RKO (cell line): ENCODE results near the gene RRP9.
"Not testable (repeated sequence)": the region's sequence is repeated elsewhere in the genome, so short reads cannot be mapped to it uniquely, and the experiment has no call there.

Experiments used
- DNase-seq: peaks from one replicate; pipeline ENCODE4 v3.0.0-alpha.2; 2016; ENCODE audit warnings: low spot score

Gene RRP9

GRCh38 chr3:51938780-51939425 is 2.8 kb downstream of the RRP9 start:
- DNase-seq: no peak

- no peak for DNase-seq
Measured at GRCh38 chr3:51937611-51938450, 3.9 kb downstream of the RRP9 start.

DNA sequence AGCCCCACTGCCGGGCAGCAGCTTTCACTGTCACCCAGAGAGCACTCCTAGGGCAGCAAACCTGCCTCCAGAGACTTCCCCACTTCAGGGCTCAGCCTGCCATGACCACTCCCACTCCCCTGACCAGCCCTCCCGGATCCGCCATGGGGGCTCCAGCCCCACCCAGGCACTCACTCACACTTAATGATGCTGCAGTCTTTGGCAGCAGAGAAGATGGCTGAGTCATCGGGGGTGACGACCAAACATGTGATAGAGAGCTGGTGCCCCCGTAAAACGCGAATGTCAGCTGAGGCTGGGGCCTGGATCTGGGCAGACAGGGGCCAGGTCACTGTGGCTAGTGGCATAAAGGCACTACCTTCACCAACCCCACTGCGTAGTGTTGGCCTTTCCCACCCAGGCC is 4.7 kb downstream of the RRP9 start:
- peak; percentile 26 for DNase-seq

- DNase-seq: no peak
Measured at GRCh38 chr3:51935886-51936755, 5.6 kb downstream of the RRP9 start.

GRCh38 chr3:51934991-51935885 is 6.5 kb downstream of the RRP9 start:
- no peak for DNase-seq

GRCh38 chr3:51934139-51934850 is 7.4 kb downstream of the RRP9 start:
- no peak for DNase-seq

DNA sequence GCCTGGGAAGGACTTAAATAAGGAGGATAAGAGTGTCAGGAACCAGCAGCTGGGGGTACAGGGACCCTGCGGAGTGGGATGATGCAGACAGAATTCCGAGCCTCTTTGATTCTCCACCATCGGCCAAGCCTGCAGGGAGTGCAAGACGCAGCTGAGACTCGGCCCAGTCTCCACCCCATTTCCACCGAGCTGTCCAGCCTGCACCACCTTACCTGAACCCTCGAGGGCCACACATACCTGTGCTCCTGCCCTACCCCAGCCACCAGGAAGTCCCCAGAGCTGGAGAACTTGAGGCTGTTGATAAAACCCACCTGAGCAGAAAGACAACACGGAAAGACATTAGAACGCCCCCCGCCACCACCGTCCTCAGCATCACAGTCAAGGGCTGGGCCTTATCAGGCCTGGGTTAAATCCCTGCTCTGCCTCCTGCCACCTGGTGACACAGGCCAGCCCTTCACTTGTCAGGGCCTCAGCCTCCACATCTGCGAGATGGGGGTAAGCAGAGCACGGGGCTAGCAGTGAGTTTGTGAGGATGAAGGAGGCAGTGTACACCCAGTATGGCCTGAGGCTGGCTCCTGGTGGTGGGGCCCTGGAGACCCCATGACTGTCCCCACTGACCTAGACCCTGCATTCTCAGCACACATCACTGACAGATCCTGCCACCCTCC is 8.1 kb downstream of the RRP9 start:
- no peak for DNase-seq

GRCh38 chr3:51932471-51933370 is 9.0 kb downstream of the RRP9 start:
- no peak for DNase-seq

- no peak for DNase-seq
Measured at GRCh38 chr3:51931756-51932155, 9.9 kb downstream of the RRP9 start.

DNA sequence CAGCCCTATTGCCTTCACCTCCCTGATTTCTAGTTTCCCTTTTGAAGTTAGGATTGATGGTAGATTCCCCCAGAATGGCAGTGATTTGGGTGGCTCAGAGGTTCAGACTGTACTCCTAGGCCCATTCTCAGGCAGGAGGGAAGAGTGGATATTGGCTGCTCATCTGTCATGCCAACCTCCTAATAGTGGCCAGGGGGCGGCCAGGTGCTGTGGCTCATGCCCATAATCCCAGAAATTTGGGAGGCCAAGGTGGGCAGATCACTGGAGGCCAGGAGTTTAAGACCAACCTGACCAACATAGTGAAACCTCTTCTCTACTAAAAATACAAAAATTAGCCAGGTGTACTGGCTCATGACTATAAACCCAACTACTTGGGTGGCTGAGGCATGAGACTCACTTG is 11.3 kb downstream of the RRP9 start:
- DNase-seq: no peak

DNA sequence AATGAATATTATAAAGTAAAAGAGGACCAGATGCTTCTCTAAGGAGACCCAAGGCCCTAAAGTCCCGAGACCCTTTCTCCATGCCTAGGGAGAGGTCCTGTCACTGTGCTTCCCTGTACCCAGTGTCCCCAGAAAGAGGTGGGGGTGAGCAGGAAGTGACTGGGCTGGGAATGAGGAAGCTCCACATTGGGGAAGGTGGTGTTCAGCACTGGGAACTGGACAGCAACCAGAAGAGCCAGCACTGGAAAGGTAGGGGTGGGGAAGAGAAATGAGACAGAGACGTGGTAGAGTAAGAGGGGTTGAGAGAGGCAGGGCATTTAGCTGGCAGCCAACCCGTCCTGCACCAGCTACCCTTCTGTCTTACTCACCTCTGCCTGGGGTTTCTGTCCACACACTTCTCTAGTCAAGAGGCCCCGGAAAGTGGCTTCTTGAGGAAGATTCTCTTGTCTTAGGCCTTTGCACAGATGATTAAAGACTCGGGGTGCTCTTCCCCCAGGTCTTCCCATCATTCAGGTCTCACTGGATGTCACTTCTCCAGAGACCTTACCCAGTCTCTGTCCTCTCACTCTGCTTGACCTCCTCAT is 12.2 kb downstream of the RRP9 start:
- DNase-seq: peak; percentile 50

DNA sequence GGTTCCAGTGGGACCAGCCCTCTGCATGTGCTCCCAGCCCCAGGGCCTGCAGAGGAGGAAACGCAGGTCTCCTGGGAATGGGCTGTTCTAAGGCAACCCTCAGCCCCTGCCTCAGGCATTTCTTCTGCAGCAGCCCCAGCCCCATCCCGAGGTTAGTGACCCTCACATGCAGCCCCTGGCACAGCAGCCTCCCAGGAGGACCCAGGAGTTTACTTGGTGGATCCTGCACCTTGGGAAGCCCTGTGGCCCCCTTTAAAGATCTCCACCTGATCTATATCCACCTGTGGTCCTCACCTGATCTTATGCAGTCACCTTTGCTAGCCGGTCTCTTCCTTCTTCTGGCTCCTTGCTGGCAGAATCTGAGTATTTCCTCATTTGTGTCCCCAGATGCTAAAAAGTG is 12.7 kb downstream of the RRP9 start:
- not testable (repeated sequence) for DNase-seq

DNA sequence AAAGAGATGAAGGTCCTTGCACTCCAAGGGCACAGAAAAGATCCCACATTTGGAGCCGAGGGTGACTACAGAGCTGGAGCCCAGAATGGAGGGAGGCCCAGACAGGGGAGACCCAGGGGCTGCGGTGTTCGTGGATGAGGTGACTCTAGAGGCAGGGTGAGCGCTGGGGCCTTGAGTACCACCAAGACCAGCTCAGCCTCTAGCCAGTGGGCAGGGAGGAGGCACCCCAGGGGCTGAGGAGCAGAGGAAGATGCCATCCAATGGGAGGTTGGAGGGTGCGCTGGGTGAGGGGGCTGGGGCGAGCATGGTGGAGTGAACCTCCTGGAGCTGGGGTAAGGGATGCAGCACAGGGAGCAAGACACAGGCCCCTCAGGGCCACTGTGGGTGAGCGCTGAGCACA is 13.3 kb downstream of the RRP9 start:
- DNase-seq: no peak

DNA sequence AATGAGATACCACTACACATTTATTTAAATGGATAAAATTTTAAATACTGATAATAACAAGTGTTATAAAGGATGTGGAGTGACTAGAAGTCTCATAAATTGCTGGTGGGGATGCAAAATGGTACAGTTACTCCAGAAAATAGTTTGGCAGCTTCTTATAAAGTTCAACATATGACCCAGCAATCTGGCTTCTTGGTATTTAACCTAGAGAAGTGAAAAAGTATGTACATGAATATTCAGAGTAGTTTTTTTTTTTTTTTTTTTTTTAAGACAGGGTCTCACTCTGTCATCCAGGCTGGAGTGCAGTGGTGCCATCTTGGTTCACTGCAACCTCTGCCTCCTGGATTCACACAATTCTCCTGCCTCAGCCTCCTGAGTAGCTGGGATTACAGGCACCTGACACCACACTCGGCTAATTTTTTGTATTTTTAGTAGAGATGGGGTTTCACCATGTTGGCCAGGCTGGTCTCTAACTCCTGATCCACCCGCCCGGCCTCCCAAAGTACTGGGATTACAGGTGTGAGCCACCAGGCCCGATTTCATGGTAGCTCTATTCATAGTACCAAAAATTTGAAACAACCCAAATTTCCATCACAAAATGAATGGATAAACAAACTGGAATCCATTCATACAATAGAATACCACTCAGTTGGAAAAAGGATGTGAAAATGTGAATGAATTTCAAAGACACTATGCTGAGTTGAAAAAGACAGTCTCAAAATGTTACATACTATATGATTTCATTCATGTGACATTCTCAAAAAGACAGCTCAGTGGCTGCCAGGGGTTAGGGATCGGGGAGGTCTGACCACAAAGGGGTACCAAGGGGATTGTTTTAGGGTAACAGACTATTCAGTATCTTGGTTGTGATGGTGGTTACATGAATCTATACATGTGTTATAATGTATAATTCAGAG is 14.4 kb downstream of the RRP9 start:
- DNase-seq: no peak

- DNase-seq: no peak
Measured at GRCh38 chr3:51921081-51921578, 20.6 kb downstream of the RRP9 start.

GRCh38 chr3:51916418-51916817 is 25.3 kb downstream of the RRP9 start:
- DNase-seq: no peak

DNA sequence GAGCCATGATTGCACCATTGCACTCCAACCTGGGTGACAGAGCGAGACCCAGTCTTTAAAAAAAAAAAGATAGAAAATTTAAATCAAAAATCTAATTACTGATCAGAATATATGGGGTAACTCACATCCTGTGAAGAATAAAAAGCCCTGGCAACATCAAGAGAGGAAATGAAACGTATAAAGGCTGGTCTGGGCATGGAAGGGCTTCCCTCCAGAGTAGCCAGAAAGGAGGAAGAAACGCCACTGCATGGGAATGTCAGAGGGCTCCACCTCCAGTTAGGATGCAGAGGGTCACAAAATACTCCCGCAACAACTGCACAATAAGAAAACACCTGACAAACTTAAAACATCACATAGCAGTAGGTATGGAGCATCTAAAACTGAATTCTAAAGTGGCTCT is 33.7 kb downstream of the RRP9 start:
- DNase-seq: no peak
